Measurements from ENCODE around the gene DUS4L.

- no peak for TF ChIP-seq CTCF (tag by site-specific recombination; IDR thresholded peaks at IDR 0.05)
- TF ChIP-seq ZNF350 (tag by site-specific recombination; IDR thresholded peaks at IDR 0.05) = no peak
- no peak for TF ChIP-seq REPIN1 (tag by site-specific recombination; IDR thresholded peaks at IDR 0.05; ENCODE audit: low read depth)
- TF ChIP-seq, protein P1, sequence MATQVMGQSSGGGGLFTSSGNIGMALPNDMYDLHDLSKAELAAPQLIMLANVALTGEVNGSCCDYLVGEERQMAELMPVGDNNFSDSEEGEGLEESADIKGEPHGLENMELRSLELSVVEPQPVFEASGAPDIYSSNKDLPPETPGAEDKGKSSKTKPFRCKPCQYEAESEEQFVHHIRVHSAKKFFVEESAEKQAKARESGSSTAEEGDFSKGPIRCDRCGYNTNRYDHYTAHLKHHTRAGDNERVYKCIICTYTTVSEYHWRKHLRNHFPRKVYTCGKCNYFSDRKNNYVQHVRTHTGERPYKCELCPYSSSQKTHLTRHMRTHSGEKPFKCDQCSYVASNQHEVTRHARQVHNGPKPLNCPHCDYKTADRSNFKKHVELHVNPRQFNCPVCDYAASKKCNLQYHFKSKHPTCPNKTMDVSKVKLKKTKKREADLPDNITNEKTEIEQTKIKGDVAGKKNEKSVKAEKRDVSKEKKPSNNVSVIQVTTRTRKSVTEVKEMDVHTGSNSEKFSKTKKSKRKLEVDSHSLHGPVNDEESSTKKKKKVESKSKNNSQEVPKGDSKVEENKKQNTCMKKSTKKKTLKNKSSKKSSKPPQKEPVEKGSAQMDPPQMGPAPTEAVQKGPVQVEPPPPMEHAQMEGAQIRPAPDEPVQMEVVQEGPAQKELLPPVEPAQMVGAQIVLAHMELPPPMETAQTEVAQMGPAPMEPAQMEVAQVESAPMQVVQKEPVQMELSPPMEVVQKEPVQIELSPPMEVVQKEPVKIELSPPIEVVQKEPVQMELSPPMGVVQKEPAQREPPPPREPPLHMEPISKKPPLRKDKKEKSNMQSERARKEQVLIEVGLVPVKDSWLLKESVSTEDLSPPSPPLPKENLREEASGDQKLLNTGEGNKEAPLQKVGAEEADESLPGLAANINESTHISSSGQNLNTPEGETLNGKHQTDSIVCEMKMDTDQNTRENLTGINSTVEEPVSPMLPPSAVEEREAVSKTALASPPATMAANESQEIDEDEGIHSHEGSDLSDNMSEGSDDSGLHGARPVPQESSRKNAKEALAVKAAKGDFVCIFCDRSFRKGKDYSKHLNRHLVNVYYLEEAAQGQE (tag by site-specific recombination; IDR thresholded peaks at IDR 0.05) = no peak
- no peak for TF ChIP-seq ZNF302 (tag by site-specific recombination; IDR thresholded peaks at IDR 0.05; ENCODE audit: low read depth)
- TF ChIP-seq YY1 (tag by site-specific recombination; IDR thresholded peaks at IDR 0.05) = no peak
- TF ChIP-seq ZNF114 (tag by site-specific recombination; IDR thresholded peaks at IDR 0.05) = no peak
- TF ChIP-seq ZNF24 (tag by site-specific recombination; IDR thresholded peaks at IDR 0.05) = no peak
- TF ChIP-seq ZNF548 (tag by site-specific recombination; IDR thresholded peaks at IDR 0.05) = no peak
- no peak for TF ChIP-seq ZNF423 (tag by site-specific recombination; IDR thresholded peaks at IDR 0.05)
These were observed 42.5 kb downstream of the DUS4L start for GRCh38 chr7:107606303-107606702.
